GM21515 (cell line): Measurements from ENCODE around the gene PTPRK.

Experiments used
- ATAC-seq: cut with Tn5 transposase; IDR thresholded peaks from one replicate; pipeline ENCODE4 v1.9.1; 2021; ENCODE audit not compliant: unreplicated experiment

Gene PTPRK

DNA sequence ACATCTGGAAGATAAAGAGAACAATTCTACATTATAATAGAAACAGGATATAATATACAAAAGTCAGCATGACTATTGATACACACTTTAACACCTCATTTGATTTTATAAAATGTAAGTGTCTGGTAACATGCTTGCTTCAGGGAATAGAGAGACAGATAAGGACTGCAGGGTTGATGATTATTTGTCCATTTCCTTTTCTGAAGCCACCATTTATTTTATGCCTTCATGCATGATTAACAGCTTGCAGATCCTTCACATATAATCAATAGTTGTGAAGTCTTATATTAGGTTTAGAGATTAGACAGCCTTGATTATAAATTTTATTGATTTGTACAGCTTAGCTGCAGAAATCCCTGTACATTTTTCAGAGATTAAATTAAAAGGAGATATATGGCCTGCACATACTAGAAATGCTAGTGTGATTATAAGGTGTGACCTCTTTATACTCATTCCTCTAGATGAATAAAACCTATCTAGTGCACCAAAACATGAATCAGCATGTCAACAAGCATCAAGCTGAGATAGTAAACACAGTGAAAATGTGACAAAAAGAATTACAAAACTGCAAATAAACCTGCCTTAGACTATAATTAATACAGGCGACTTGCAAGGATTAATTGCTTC, 420.7 kb downstream of the PTPRK start:
- ATAC-seq = no peak

DNA sequence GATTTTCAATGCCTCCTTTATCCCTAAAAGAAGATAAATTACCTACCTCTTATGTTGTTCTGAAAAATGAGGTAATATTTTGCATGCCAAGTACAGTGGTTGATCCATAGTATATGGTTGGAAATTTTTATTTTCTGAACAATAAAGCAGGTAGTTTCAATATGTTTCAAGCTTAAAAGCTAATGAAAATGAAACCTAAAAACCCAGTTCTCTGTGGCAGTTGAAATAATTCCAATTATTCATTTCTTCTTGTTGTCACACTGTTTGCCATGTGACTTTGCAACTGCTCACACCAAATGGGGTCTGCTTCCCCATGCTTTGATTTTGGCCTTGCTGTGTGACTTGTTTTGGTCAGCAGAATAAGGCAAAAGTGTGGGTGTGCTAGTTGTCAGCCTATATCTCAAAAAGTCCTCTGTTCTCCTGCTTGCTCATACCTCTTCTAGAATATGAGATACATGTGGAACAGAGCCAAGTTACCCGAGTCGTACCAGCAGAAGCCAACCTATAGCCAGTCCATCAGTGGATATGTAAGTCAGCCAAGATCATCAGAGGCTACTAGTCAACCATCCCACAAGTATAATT, 422.3 kb downstream of the PTPRK start:
- no peak for ATAC-seq

DNA sequence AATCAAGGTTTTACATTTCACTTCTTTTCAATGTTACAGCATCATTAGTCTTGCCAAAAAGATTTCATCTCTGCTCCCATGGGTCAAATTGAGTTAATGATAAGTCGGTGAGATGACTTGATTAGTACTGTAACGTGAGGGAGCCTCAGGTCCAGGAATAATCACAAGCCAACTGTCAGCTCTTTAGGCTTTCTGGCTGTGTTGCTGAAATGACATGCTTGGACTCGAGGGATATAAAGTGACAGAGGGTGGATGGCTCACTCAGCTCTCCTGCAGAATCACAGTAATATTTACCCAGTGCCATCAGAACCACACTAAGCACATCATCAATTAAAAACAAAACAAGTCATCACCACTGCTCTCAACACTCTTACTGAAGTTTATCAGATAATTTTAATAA, 423.4 kb downstream of the PTPRK start:
- no peak for ATAC-seq

DNA sequence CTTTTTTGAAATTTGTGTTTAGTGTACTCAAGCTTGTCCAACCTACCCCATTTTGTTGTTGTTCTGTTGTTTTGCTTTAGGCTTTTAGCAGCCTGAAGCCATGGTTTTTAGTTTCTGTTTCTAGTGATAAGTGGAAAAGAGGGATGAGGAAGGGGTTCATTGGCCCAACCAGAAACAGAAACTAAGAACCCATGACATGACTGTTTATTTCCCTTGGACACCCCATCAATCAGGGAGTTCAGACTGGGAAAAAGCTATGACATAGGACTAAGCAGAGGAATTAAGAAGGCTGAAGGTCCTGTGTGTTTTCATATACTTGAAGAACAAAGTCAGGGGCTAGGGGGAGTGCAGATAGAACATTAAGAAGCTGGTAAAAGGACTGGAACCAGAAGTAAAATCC, 425.0 kb downstream of the PTPRK start:
- ATAC-seq = no peak

DNA sequence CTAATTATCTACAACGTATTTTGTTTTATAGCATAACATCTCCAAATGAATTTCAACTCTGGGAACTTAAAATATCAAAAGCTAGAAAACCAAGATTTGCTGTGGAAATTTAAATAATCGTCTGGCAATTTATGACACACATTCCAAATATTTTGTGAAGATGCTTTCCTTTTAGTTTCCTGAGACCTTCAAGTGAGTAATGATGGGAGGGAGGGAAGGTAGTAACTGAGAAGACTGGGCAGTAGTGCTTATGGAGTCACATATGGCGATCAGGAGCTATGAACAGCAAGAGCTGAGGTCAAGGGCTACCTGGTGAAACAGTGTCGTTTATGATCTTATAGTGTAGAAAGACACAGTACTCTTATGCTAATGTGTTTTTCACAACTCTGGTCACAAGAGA, 441.4 kb downstream of the PTPRK start:
- ATAC-seq = no peak

DNA sequence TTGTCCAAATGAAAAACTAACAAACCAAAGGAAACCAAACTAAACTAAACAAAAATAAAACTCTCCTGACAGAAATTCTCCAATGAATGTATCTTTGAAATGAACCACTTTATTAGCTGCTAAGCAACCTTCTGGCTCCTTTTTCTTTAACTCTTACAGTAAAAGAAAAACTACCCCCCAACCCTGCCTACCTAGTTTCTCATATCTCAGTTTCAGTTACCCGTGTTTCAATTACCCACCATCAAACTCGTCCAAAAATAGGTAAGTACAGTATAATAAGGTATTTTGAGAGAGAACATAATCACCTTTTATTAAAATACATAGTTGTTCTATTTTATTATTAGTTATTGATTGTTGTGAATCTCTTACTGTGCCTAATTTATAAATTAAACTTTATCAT, 442.1 kb downstream of the PTPRK start:
- peak; percentile 78 for ATAC-seq

DNA sequence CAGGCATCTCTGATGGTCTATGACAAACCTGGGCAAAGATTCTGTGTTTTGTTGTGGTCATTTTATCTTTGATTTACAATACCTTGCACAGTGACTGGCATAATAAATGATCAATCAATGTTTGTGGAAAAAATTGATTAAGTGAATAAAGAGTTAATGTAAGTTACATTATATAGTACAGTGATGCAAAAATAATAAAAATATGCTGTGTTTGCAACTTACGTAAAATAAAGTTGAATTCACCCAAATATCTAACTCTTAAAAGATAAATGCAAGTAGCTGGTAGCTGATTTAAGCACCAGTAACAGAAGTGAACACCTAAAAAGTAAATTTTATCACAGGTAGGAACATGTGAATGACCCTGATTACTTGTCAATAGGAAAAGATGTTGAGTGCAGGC, 443.6 kb downstream of the PTPRK start:
- no peak for ATAC-seq

DNA sequence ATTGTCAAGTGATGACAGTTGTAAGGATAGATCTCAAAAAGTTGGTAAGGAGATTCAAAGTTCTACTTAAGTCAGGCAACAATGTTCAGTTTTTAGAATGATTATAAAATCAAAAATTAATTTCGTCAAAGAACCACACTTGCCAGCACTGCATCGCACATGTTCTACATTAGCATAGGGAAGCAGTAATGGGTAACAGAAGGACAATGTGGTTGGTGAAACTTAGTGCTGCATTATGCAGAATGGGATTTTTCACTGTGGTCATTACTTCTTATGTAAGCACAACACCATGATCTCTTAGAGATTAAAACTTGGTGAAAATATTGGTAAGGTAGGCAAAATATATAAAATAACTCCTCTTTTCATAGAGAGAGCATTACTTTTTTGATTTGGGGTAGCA, 445.8 kb downstream of the PTPRK start:
- no peak for ATAC-seq

DNA sequence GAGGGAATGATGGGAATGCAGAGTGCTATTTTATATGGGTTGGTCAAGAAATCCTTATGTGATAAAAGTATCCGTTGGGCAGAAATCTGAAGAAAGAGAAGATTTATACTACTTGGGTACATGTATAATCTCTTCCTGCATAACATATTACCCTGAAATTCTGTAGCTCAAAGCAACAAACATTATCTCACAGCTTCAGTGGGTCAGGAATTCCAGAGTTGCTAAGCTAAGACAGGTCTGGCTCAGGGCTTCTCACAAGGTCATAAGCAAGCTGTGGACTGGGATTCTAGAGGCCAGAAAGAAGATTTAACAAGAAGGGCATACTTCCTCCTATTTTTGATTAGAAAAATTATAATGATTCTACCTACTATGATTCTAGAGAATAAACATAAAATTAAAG, 447.0 kb downstream of the PTPRK start:
- no peak for ATAC-seq

DNA sequence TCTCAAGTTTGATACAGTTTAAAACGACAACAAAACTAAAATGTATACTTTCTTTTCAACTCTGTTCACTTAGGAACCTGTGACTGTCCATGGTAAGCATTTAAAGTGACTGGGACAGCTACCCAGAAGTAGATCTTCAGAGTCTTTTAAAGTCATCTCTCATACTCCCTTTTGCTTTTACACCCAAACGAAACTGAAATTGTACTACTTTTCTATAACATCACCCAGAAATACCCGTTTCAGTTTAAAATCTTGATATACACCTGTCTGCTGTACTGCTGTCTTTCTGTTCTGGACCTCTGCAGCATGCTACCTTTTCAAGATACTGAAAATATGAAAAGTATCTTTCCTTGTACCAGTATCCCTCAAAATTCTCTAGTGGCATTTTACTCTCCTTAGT, 449.2 kb downstream of the PTPRK start:
- ATAC-seq = peak; percentile 81

DNA sequence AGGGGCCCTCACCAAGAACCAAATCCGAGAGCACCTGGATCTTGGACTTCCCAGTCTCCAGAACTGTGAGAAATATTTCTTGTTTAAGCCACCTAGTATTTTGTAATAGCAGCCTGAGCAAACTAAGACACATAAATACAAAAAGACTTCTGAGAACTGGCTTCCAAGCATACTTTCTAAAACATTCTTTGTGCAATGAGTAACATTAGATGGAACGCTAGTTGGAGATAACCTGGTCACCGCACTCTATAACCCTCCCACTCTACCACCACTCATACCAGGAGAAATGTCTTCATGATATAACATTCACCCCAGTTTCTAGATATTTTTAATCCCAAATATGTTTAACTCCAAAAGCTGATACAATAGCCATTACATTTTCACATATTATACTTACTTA, 450.0 kb downstream of the PTPRK start:
- no peak for ATAC-seq

DNA sequence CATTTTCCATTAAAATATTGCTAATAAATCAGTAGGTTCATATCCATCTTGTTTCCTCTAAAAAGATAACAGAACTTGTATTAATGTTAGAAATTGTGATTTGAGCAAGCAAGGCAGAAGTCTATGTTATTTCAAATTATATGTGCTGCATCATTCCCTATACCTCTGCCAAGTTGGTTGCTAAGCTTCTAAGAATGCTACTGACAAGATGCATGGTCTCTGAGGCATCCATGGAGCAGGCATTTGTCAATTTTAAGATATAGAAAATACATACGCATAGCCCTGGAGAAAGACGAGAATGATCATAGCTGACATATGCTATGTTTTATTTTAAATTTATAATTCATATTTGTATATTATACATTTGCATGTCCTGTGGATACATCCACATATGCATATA, 451.2 kb downstream of the PTPRK start:
- ATAC-seq = no peak

DNA sequence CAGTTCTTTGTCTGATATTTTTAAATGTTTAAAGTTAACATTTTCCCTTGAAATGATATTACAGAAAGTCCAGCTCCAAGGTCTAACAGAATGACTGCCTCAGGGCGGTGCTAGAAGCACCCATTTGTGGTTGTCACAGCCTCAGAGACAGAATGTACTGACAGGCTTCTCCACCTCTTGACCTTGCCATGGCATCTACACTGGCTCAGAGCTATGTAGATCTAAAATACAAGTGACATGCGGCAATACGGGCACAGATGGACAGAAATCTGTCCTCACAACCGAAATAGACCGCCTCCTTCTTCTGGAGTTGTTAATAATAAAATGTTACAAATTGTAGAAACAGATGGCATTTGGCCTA, 452.3 kb downstream of the PTPRK start:
- ATAC-seq = no peak

DNA sequence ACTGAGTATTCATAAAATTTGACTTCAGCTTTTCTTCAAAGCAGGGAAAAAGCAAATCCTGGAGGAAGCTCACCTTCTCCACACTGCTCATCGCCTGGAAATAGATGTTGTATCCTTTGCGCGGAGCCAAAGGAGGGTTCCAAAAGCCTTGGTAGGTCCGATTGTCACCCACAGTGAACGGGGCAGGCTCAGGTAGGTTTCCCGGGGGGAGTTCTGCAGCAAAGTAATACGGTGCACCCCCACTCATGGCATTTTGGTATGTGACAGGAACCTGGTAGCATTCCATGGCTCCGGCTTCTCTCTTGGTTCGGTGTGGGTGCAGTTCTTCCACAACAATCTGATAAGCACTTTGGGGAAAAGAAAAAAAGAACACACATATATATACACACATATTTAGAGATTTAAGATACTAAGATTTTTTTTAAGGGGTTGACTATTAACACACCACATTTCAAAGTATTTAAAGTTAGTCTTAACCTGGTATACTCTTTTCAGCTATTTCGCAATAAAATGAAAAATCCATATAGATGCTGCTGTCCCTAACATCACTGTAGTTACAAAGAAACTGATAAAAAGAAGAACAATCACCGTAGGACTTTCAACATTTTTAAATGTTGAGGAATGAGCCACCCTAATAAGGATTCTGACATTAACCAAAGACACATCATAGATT, 452.8 kb downstream of the PTPRK start:
- ATAC-seq = no peak

DNA sequence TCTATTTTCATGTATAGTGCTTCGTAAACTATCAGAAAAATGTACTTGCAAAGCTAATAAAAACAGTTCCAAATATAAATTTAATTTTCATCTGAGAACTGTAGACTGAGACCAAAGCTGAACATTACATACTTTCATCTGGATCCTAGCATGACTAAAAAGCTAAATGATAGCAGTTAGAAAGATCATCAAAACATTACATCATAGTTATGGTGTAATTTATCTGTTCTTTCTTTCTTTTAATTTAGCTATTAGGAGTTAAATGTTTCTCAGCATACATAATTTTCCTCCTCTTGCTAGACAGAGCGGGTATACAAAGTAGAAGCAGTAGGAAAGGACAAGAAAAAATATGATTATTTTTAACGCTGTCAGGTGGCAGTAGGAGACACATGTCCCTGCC, 455.3 kb downstream of the PTPRK start:
- no peak for ATAC-seq

DNA sequence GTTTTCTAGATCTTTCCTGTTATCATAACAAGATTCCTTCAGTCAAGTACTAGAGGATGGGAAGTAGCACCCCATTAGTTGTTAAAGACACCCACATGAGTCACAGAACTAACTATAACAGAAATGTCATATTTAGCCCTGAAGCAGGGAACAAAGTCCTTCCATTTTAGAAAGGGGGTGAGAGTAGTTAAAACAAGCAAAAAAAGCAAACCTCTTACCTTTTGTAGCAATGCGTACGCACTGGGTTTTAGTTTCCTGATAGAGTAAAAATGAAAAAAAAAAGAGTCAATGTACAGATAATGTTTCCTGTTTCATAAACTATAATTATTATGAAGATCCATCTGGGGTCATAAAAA, 455.9 kb downstream of the PTPRK start:
- no peak for ATAC-seq

DNA sequence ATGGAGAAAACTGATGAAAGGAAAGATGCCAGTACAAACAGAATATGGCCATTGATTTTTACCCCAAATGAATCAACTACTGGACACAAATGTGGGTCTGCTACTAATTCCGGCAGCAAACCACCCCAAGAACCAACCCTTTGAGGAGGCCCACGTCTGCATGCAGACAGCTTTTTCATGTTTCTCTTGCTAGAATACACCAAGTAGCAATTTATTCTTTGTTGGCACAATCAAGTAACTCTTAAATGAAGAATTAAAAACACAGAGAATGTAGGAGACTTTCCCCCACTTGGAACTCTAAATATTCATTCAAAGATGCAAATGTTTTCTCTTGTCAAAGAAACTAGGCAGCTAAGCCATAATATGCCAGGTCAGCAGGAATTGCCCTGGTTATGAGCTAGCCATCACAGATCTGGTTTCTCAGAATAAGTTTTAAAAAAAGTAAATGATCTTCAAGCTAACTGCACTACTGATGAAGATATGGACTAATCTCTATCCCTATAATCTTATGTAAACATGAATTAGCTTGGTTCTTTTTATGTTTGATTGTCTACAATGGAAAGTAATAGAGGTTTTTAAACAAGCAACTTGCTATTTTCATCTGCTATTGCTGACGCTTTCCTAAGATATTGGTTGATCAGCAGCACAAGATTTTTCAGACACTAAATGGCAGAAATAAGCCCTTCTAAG, 456.4 kb downstream of the PTPRK start:
- ATAC-seq = no peak

DNA sequence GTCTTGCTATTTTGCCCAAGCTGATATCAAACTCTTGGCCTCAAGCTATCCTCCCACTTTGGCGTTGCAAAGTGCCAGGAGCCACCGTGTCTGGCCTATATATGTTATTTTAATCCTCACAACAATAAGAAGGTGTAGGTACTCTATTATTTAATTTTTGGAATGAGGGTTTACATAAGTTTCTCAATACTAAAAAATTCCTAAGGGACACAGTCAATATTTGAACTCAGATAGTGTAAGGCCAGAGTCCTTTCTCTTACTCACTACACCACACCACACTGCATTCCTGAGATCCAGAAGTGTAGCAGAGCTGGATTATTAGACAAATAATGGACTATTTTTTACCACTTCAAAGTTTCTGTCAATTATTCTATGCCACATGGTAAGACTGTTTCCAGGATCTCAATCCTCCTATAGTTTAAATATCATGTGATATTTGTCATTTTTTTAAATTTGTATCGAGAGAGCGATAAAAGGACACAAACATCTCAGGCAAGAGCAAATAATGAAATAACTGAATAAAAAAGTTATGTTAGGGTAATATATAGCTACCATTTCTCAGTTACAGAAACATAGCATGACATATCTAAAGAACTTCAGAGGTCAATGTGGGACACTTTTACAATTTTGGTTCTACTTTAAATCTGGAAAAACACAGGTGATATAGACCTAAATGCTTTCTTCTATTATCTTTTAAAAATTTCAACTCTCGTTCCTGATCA, 457.4 kb downstream of the PTPRK start:
- ATAC-seq = no peak

DNA sequence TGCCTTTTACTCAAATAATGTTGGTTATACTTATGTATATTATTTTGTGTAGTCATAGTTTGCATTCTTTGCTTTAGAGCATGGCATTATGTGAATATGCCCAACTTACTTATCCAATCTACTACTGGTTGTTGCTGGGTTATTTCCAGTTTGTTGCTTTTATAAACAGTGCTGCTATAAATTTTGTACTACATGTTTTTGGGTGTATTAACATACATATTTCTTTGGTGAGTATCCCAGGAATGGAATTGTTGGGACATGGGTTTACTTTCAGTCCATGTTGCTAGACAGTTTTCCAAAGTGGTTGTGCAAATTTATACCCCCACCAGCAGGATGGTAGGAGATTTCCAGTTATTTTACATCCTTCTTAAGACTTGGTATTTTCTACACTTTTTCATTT, 462.5 kb downstream of the PTPRK start:
- no peak for ATAC-seq

DNA sequence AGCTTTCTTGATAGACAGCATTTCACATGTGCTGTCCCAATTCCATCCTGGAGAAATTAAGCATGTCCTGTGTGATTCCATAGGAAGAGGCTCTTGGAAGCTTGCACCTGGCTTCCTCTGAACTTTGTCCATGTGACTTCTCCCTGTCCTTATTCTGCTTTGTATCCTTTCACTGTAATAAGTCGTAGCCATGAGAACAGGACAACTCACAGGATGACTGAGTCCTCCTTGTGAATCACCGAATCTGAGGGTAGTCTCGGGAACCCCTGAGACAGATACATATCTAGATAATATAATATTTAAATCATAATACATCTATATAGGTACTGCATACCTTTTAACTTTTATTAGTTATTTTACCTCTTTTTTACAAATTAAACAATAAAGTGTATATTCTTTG, 462.9 kb downstream of the PTPRK start:
- no peak for ATAC-seq

DNA sequence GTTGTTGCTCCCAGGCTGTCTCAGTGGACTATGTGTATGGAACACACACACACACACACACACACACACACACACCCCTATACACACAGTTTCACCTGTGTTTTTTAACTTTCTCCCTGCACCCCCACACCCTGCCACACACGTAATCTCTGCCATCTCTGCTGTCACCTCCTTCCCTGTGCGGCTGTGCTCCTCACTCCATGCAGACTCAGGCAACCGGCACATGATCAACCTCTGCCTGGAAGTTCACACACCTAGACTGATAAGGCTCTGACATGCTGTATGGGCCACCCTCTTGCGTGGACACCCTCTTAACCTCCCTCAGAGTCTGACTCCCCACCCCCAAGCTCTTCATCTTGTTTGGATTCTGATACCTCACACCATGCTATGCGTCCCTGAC, 467.3 kb downstream of the PTPRK start:
- ATAC-seq = no peak

DNA sequence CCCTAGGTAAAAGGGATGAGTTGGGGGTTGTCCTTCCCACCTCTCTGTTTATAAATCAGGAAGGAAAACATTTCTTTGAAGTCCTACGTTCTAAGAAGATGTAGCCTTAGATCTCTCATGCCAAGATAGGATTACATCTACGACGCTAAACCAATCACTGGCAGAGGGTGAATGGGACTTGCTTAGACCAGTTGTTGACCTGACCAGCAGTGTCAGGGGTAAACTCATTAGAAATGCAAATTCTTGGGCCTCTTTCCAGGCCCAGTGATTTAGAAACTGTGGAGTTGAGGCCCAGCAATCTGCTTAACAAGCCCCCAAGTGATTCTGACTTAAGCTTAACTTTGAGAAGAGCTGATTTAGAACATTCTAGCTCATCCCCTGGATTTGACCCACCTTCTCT, 472.4 kb downstream of the PTPRK start:
- ATAC-seq = no peak
